Fibroblast of lung (primary cell): ENCODE results near the gene KSR2. TPM values are rescaled to one million over a fixed set of nuclear protein-coding genes. Genes with fewer than 3 reads are reported as not detected.

Source experiments
- DNase-seq, 2 donors: peaks; one replicate each; pipeline versions ENCODE4 v3.0.0 to v3.0.0-alpha.2; 2010; ENCODE audit warnings: low read depth in 2 of 2
- H2AFZ ChIP-seq: 2 replicates; pipeline ENCODE4 v1.5.1; 2012; ENCODE audit warnings: low read length, control low read depth, inconsistent platforms
- H3K27ac ChIP-seq: 2 replicates; pipeline ENCODE4 v1.5.1; 2011; ENCODE audit warnings: low read length, control low read depth; ENCODE audit not compliant: insufficient read depth
- H3K27me3 ChIP-seq: 2 replicates; pipeline ENCODE4 v1.5.1; 2011; ENCODE audit warnings: mild to moderate bottlenecking, low read length; ENCODE audit not compliant: control insufficient read depth, insufficient read depth
- H3K36me3 ChIP-seq: 2 replicates; pipeline ENCODE4 v1.5.1; 2011; ENCODE audit warnings: low read length; ENCODE audit not compliant: control insufficient read depth, insufficient read depth
- H3K4me1 ChIP-seq: 2 replicates; pipeline ENCODE4 v1.5.1; 2011; ENCODE audit warnings: low read length; ENCODE audit not compliant: control insufficient read depth, insufficient read depth; ENCODE audit errors: extremely low read depth
- H3K4me2 ChIP-seq: 2 replicates; pipeline ENCODE4 v1.5.1; 2011; ENCODE audit warnings: low read length, control low read depth; ENCODE audit not compliant: insufficient read depth; ENCODE audit errors: extremely low read depth
- H3K4me3 ChIP-seq, 4 experiments: fragments of 200-600 bp in 1 of 4; sonication (generic) in 1 of 4; replicated peaks in 1 of 4; 2 replicates each; pipeline ENCODE4 v1.5.1; 2011 to 2016; ENCODE audit warnings: low read length in 4 of 4, low read depth in 3 of 4, mild to moderate bottlenecking in 3 of 4, control low read depth in 2 of 4, inconsistent platforms in 1 of 4, mixed read lengths in 1 of 4; ENCODE audit not compliant: insufficient read depth in 1 of 4; ENCODE audit errors: control extremely low read depth in 1 of 4
- H3K79me2 ChIP-seq: 2 replicates; pipeline ENCODE4 v1.5.1; 2012; ENCODE audit warnings: mild to moderate bottlenecking, low read length, inconsistent platforms; ENCODE audit not compliant: control insufficient read depth, insufficient read depth
- H3K9ac ChIP-seq: 2 replicates; pipeline ENCODE4 v1.5.1; 2011; ENCODE audit warnings: mild to moderate bottlenecking, low read length, control low read depth; ENCODE audit not compliant: insufficient read depth
- H3K9me3 ChIP-seq: 2 replicates; pipeline ENCODE4 v1.5.1; 2012; ENCODE audit warnings: low read depth, low read length; ENCODE audit not compliant: control insufficient read depth, insufficient read depth
- H4K20me1 ChIP-seq: 2 replicates; pipeline ENCODE4 v1.5.1; 2011; ENCODE audit warnings: low read length; ENCODE audit not compliant: control insufficient read depth, insufficient read depth; ENCODE audit errors: extremely low read depth
- EZH2 ChIP-seq: IDR thresholded peaks from 2 replicates; pipeline ENCODE4 v1.5.1; 2012; ENCODE audit warnings: low read length, control low read depth, mild to moderate bottlenecking; ENCODE audit errors: missing control alignments
- polyA plus RNA-seq, 2 donors: library from polyadenylated mRNA; depleted of rRNA in 1 of 2; stranded (reverse) in 1 of 2; unstranded in 1 of 2; fragments of >200 nt; gene quantifications; 2 replicates each; pipeline ENCODE4 v1.2.1, GENCODE V29; 2011 to 2012; ENCODE audit warnings: missing spikeins in 1 of 2
- total RNA-seq: library from RNA; depleted of rRNA; stranded (reverse); fragments of >200 nt; gene quantifications from 2 replicates; pipeline ENCODE4 v1.2.1, GENCODE V29; 2014
- TF ChIP-seq, protein P1 (sequence below), 2 donors: IDR thresholded peaks in 1 of 2; conservative IDR thresholded peaks in 1 of 2; 1 replicate in 1 of 2; 2 replicates in 1 of 2; pipeline ENCODE4 v1.5.1; 2011 to 2012; ENCODE audit warnings: low read length in 2 of 2, control low read depth in 1 of 2, inconsistent platforms in 1 of 2, low read depth in 1 of 2, mild to moderate bottlenecking in 1 of 2

Gene KSR2
- total and polyA plus RNA-seq, 2 donors (not counting 1 experiment from before 2014, with no cell fraction given), result not detected

DNA sequence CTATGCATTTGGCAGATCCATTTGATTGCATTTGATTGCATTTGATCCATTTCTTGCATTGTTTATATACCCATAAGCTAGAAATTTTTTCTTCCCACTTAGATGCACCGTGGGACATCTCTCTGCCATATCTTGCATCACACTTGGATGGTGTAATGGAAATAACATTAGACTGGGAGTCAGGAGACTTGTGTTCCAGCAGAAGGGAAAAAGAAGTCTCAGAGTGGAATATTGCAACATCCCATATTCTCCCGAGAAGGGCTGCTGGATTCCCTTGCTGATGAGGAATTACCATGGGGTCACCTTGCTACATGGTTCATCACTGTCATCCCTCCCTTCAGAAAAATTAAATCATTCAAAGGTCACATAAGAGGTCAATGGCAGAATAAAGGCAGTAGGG lies 78.1 kb downstream of the KSR2 start:
- Histone ChIP-seq H3K27me3 (no peaks in the 10 kb centered on the region), H3K9ac (no peak overlapping the region), H3K79me2 (no peaks in the 10 kb centered on the region), H4K20me1 (no peaks in the 10 kb centered on the region), H3K4me2 (no peak overlapping the region), H3K9me3 (no peaks in the 10 kb centered on the region), H3K4me3 (no peak overlapping the region), H3K36me3 (no peaks in the 10 kb centered on the region), H2AFZ (no peak overlapping the region), H3K4me1 (no peaks in the 10 kb centered on the region), H3K27ac (no peak overlapping the region)
- no peak for DNase-seq
- no peak for TF ChIP-seq EZH2

DNA sequence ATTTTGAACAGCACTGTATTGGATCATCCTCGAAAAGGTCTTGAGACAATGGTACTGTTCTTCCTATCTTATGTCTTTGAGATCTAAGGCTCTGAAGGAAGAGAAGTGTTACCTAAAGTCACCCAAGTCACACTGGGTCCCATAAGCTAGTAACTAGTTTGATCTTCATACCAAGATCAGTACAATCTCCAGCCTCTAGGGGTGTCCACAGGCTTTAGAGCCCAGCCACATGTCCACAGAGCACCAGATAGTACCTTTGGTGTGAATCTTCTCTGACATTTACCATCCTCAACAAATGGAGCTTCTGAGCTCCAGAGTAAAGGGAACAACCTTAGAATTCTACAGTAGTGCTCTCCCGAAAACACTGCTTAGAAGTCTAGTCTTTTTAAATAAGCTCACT lies 78.7 kb downstream of the KSR2 start:
- H3K36me3 ChIP-seq, result no peaks in the 10 kb centered on the region
- H3K79me2 ChIP-seq, result no peaks in the 10 kb centered on the region
- no peaks in the 10 kb centered on the region for H3K9me3 ChIP-seq
- no peak for DNase-seq
- no peak overlapping the region for H3K4me2 ChIP-seq
- H3K4me3 ChIP-seq, result no peak overlapping the region
- H4K20me1 ChIP-seq, result no peaks in the 10 kb centered on the region
- no peaks in the 10 kb centered on the region for H3K4me1 ChIP-seq
- no peak overlapping the region for H3K9ac ChIP-seq
- H2AFZ ChIP-seq, result no peak overlapping the region
- H3K27ac ChIP-seq, result no peak overlapping the region
- no peaks in the 10 kb centered on the region for H3K27me3 ChIP-seq
- TF ChIP-seq, protein P1, sequence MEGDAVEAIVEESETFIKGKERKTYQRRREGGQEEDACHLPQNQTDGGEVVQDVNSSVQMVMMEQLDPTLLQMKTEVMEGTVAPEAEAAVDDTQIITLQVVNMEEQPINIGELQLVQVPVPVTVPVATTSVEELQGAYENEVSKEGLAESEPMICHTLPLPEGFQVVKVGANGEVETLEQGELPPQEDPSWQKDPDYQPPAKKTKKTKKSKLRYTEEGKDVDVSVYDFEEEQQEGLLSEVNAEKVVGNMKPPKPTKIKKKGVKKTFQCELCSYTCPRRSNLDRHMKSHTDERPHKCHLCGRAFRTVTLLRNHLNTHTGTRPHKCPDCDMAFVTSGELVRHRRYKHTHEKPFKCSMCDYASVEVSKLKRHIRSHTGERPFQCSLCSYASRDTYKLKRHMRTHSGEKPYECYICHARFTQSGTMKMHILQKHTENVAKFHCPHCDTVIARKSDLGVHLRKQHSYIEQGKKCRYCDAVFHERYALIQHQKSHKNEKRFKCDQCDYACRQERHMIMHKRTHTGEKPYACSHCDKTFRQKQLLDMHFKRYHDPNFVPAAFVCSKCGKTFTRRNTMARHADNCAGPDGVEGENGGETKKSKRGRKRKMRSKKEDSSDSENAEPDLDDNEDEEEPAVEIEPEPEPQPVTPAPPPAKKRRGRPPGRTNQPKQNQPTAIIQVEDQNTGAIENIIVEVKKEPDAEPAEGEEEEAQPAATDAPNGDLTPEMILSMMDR (conservative IDR thresholded peaks at IDR 0.05 in 1 of 2, IDR thresholded peaks at IDR 0.05 in 1 of 2; ENCODE audit: low read depth in 1 of 2, low read length in 2 of 2), result no peak
- no peak for TF ChIP-seq EZH2

DNA sequence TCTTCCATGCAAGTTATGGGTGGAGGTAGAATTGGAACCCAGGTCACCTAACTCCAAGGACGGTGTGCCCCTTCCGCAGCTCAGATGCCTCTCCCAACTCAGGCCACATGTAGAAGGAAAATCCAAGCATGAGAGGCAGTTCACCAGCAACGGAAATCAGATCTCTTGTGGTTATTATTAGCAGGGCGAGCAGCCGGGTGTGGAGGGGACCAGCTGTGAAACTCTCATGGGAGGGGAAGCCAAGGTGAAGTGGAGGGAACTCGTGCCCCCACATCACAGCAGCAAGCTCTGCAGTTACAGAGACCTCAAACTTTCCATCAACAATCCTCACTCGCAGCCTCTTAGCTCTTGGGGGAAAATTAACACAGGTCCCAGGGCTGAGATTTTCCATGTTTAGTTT lies 79.7 kb downstream of the KSR2 start:
- Histone ChIP-seq H3K4me2 (no peak overlapping the region), H4K20me1 (no peaks in the 10 kb centered on the region), H3K4me3 (no peak overlapping the region), H3K4me1 (no peaks in the 10 kb centered on the region), H3K27ac (no peak overlapping the region), H3K9me3 (no peaks in the 10 kb centered on the region), H3K27me3 (no peaks in the 10 kb centered on the region), H3K79me2 (no peaks in the 10 kb centered on the region), H3K9ac (no peak overlapping the region), H2AFZ (no peak overlapping the region), H3K36me3 (no peaks in the 10 kb centered on the region)
- TF ChIP-seq, protein P1 (conservative IDR thresholded peaks at IDR 0.05 in 1 of 2, IDR thresholded peaks at IDR 0.05 in 1 of 2; ENCODE audit: low read depth in 1 of 2, low read length in 2 of 2), result no peak
- TF ChIP-seq EZH2, result no peak
- DNase-seq, result no peak

DNA sequence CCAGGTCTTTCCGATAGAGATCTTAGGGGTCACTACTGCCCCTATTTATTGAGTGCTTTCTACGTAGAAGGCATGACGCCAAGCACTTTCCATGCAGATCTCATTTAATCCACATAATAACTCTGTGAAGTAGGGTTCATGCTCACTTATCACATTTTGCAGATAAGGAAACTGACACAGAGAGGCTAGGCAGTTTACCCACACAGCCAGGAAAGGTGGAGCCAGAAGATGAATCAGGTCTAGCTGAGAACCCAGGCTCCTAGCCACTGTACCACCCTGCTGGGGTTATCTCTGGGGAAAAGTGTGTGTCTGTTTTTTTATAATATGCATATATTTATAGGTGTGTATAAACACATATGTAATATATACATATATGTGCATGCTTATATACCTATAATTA lies 83.6 kb downstream of the KSR2 start:
- Histone ChIP-seq H3K27ac (no peak overlapping the region), H3K27me3 (no peaks in the 10 kb centered on the region), H3K9me3 (no peaks in the 10 kb centered on the region), H3K36me3 (no peaks in the 10 kb centered on the region), H2AFZ (no peak overlapping the region), H3K4me1 (no peaks in the 10 kb centered on the region), H4K20me1 (no peaks in the 10 kb centered on the region), H3K4me2 (no peak overlapping the region), H3K9ac (no peak overlapping the region), H3K79me2 (no peaks in the 10 kb centered on the region), H3K4me3 (no peak overlapping the region)
- TF ChIP-seq, protein P1 (conservative IDR thresholded peaks at IDR 0.05 in 1 of 2, IDR thresholded peaks at IDR 0.05 in 1 of 2; ENCODE audit: low read depth in 1 of 2, low read length in 2 of 2), result no peak
- TF ChIP-seq EZH2, result no peak
- DNase-seq, result no peak
